Measurements from ENCODE around the gene SLC17A9.

DNA sequence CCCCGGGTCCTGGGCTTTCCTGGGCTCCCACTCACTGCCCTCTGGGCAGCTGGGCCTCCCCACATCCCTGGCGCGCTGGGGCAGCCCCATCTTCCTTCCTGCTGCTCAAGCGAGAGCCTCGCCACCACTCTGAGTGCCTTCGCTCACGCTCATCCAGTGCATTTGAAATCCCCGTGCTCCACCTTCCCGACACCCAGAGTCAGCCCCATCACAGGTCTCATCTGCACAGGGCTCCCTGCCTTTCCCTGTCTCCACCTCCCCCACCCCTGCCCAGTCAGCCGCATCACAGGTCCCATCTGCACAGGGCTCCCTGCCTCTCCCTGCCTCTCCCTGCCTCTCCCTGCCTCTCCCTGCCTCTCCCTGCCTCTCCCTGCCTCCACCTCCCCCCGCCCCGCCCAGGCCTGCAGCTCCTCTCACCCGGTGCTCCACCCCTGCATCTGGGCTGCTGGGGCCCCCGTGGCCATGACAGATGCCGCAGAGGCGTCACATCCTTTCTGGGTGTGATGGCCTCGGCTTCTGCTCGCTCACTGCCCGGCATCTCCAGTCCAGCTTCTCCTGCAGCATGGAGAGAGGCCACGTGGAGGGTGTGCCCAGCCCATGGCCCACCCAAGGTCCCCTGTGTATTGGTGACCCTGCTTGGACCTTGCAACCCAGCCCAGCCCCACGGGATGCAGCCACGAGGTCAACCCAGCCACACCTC lies 63.3 kb downstream of the SLC17A9 start:
- TF ChIP-seq, protein P1, sequence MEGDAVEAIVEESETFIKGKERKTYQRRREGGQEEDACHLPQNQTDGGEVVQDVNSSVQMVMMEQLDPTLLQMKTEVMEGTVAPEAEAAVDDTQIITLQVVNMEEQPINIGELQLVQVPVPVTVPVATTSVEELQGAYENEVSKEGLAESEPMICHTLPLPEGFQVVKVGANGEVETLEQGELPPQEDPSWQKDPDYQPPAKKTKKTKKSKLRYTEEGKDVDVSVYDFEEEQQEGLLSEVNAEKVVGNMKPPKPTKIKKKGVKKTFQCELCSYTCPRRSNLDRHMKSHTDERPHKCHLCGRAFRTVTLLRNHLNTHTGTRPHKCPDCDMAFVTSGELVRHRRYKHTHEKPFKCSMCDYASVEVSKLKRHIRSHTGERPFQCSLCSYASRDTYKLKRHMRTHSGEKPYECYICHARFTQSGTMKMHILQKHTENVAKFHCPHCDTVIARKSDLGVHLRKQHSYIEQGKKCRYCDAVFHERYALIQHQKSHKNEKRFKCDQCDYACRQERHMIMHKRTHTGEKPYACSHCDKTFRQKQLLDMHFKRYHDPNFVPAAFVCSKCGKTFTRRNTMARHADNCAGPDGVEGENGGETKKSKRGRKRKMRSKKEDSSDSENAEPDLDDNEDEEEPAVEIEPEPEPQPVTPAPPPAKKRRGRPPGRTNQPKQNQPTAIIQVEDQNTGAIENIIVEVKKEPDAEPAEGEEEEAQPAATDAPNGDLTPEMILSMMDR (IDR thresholded peaks at IDR 0.05 in 2 of 3, conservative IDR thresholded peaks at IDR 0.05 in 1 of 3; ENCODE audit: borderline replicate concordance in 1 of 3, insufficient read depth in 1 of 3, low read depth in 2 of 3, low read length in 2 of 3), result no peak
- TF ChIP-seq, protein P2, sequence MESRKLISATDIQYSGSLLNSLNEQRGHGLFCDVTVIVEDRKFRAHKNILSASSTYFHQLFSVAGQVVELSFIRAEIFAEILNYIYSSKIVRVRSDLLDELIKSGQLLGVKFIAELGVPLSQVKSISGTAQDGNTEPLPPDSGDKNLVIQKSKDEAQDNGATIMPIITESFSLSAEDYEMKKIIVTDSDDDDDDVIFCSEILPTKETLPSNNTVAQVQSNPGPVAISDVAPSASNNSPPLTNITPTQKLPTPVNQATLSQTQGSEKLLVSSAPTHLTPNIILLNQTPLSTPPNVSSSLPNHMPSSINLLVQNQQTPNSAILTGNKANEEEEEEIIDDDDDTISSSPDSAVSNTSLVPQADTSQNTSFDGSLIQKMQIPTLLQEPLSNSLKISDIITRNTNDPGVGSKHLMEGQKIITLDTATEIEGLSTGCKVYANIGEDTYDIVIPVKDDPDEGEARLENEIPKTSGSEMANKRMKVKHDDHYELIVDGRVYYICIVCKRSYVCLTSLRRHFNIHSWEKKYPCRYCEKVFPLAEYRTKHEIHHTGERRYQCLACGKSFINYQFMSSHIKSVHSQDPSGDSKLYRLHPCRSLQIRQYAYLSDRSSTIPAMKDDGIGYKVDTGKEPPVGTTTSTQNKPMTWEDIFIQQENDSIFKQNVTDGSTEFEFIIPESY (IDR thresholded peaks at IDR 0.05; ENCODE audit: extremely low read depth, insufficient replicate concordance, low read length), result no peak
- no peak for TF ChIP-seq RAD21 (IDR thresholded peaks at IDR 0.05; ENCODE audit: low read depth)
- TF ChIP-seq EZH2 (IDR thresholded peaks at IDR 0.05), result no peak
- TF ChIP-seq, protein P3, sequence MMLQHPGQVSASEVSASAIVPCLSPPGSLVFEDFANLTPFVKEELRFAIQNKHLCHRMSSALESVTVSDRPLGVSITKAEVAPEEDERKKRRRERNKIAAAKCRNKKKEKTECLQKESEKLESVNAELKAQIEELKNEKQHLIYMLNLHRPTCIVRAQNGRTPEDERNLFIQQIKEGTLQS (IDR thresholded peaks at IDR 0.05), result no peak
- no peak for TF ChIP-seq EGR1 (IDR thresholded peaks at IDR 0.05; ENCODE audit: low read depth)
- TF ChIP-seq SIN3A (IDR thresholded peaks at IDR 0.05; ENCODE audit: low read depth), result no peak
- TF ChIP-seq, protein P4, sequence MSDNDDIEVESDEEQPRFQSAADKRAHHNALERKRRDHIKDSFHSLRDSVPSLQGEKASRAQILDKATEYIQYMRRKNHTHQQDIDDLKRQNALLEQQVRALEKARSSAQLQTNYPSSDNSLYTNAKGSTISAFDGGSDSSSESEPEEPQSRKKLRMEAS (IDR thresholded peaks at IDR 0.05), result no peak
- no peak for TF ChIP-seq YY1 (IDR thresholded peaks at IDR 0.05; ENCODE audit: extremely low read depth, insufficient replicate concordance, low read depth, low read length)
- no peak for TF ChIP-seq POLR2A (IDR thresholded peaks at IDR 0.05; ENCODE audit: borderline replicate concordance, extremely low read depth, insufficient read depth, insufficient read length)
- TF ChIP-seq, protein P5, sequence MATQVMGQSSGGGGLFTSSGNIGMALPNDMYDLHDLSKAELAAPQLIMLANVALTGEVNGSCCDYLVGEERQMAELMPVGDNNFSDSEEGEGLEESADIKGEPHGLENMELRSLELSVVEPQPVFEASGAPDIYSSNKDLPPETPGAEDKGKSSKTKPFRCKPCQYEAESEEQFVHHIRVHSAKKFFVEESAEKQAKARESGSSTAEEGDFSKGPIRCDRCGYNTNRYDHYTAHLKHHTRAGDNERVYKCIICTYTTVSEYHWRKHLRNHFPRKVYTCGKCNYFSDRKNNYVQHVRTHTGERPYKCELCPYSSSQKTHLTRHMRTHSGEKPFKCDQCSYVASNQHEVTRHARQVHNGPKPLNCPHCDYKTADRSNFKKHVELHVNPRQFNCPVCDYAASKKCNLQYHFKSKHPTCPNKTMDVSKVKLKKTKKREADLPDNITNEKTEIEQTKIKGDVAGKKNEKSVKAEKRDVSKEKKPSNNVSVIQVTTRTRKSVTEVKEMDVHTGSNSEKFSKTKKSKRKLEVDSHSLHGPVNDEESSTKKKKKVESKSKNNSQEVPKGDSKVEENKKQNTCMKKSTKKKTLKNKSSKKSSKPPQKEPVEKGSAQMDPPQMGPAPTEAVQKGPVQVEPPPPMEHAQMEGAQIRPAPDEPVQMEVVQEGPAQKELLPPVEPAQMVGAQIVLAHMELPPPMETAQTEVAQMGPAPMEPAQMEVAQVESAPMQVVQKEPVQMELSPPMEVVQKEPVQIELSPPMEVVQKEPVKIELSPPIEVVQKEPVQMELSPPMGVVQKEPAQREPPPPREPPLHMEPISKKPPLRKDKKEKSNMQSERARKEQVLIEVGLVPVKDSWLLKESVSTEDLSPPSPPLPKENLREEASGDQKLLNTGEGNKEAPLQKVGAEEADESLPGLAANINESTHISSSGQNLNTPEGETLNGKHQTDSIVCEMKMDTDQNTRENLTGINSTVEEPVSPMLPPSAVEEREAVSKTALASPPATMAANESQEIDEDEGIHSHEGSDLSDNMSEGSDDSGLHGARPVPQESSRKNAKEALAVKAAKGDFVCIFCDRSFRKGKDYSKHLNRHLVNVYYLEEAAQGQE (IDR thresholded peaks at IDR 0.05; ENCODE audit: low read depth), result no peak
- TF ChIP-seq JUND (IDR thresholded peaks at IDR 0.05), result no peak
